HUES6 (cell line): ENCODE results near the gene NRM.
"Not testable (repeated sequence)": the region's sequence is repeated elsewhere in the genome, so short reads cannot be mapped to it uniquely, and the experiment has no call there.

Source experiments
- H3K27ac ChIP-seq: 2 replicates; pipeline ENCODE4 v1.7.0; 2013; ENCODE audit warnings: low read depth, mild to moderate bottlenecking, low read length, inconsistent platforms
- H3K27me3 ChIP-seq: 2 replicates; pipeline ENCODE4 v1.6.1; 2013; ENCODE audit warnings: low read length; ENCODE audit not compliant: control insufficient read depth, insufficient read depth
- H3K36me3 ChIP-seq: 2 replicates; pipeline ENCODE4 v1.6.1; 2013; ENCODE audit warnings: low read length; ENCODE audit not compliant: control insufficient read depth, insufficient read depth
- H3K4me1 ChIP-seq: 2 replicates; pipeline ENCODE4 v1.6.1; 2013; ENCODE audit warnings: low read length; ENCODE audit not compliant: control insufficient read depth, insufficient read depth
- H3K4me3 ChIP-seq: 2 replicates; pipeline ENCODE4 v1.5.1; 2013; ENCODE audit warnings: low read depth, low read length
- H3K9ac ChIP-seq: one replicate; pipeline ENCODE4 v1.6.1; 2013; ENCODE audit warnings: mild to moderate bottlenecking, low read length
- H3K9me3 ChIP-seq: 2 replicates; pipeline ENCODE4 v1.6.1; 2013; ENCODE audit warnings: low read depth, low read length; ENCODE audit not compliant: control insufficient read depth, insufficient read depth

The NRM gene

GRCh38 chr6:30717845-30718720 is 27.3 kb upstream of the NRM start:
- H3K9ac ChIP-seq, result peak overlapping the region; percentile 99
- H3K36me3 ChIP-seq, result peaks cover 40% of the 10 kb centered on the region
- H3K27ac ChIP-seq, result peak overlapping the region; percentile 59; the same call in 1 of the 2 replicates
- not testable (repeated sequence) for H3K9me3 ChIP-seq, H3K27me3 ChIP-seq
- peak overlapping the region; percentile 89 for H3K4me3 ChIP-seq
- H3K4me1 ChIP-seq, result peaks cover 15% of the 10 kb centered on the region

- Histone ChIP-seq H3K9me3 (no peaks in the 10 kb centered on the region), H3K27me3 (no peaks in the 10 kb centered on the region), H3K4me1 (peaks cover 12% of the 10 kb centered on the region), H3K4me3 (peak within 1 kb of the TSS; percentile 89), H3K27ac (peak within 1 kb of the TSS; percentile 88; the same call in 1 of the 2 replicates), H3K36me3 (peaks cover 40% of the 10 kb centered on the region), H3K9ac (peak within 1 kb of the TSS; percentile 97)
Measured at GRCh38 chr6:30717129-30717844, 26.5 kb upstream of the NRM start, which contains the start of gene MDC1. Gene MDC1 (minus strand): TSS chr6:30717281. CDS start chr6:30715175, 2,106 bp downstream.

- Histone ChIP-seq H3K9ac (peak overlapping the region; percentile 97), H3K27me3 (no peaks in the 10 kb centered on the region), H3K36me3 (peaks cover 41% of the 10 kb centered on the region), H3K27ac (peak overlapping the region; percentile 88; the same call in 1 of the 2 replicates), H3K4me1 (peaks cover 12% of the 10 kb centered on the region), H3K4me3 (peak overlapping the region; percentile 89), H3K9me3 (no peaks in the 10 kb centered on the region)
Measured at GRCh38 chr6:30716879-30717128, 26.0 kb upstream of the NRM start.

- Histone ChIP-seq H3K36me3 (peaks cover 60% of the 10 kb centered on the region), H3K4me3 (no peak overlapping the region), H3K27ac (no peak overlapping the region), H3K9ac (no peak overlapping the region), H3K27me3 (no peaks in the 10 kb centered on the region), H3K9me3 (no peaks in the 10 kb centered on the region), H3K4me1 (peaks cover 7% of the 10 kb centered on the region)
Measured at GRCh38 chr6:30714263-30714662, 23.5 kb upstream of the NRM start.

- Histone ChIP-seq H3K9ac (no peak overlapping the region), H3K36me3 (peaks cover 76% of the 10 kb centered on the region), H3K27ac (no peak overlapping the region), H3K9me3 (no peaks in the 10 kb centered on the region), H3K4me1 (peaks cover 4% of the 10 kb centered on the region; the same call in 1 of the 2 replicates), H3K4me3 (no peak overlapping the region), H3K27me3 (no peaks in the 10 kb centered on the region)
Measured at GRCh38 chr6:30712441-30712945, 21.7 kb upstream of the NRM start.

GRCh38 chr6:30711758-30712380 is 21.1 kb upstream of the NRM start:
- peaks cover 83% of the 10 kb centered on the region for H3K36me3 ChIP-seq
- H3K27me3 ChIP-seq, result no peaks in the 10 kb centered on the region
- H3K27ac ChIP-seq, result no peak overlapping the region
- H3K4me1 ChIP-seq, result peaks cover 4% of the 10 kb centered on the region; the same call in 1 of the 2 replicates
- no peak overlapping the region for H3K4me3 ChIP-seq
- no peak overlapping the region for H3K9ac ChIP-seq
- no peaks in the 10 kb centered on the region for H3K9me3 ChIP-seq

- Histone ChIP-seq H3K27me3 (no peaks in the 10 kb centered on the region), H3K4me1 (no peaks in the 10 kb centered on the region; the same call in 1 of the 2 replicates), H3K4me3 (no peak overlapping the region), H3K27ac (no peak overlapping the region), H3K36me3 (peaks cover 94% of the 10 kb centered on the region), H3K9me3 (no peaks in the 10 kb centered on the region), H3K9ac (no peak overlapping the region)
Measured at GRCh38 chr6:30709101-30709868, 18.5 kb upstream of the NRM start.

- Histone ChIP-seq H3K9me3 (no peaks in the 10 kb centered on the region), H3K36me3 (peaks cover 94% of the 10 kb centered on the region), H3K27ac (no peak overlapping the region), H3K4me1 (no peaks in the 10 kb centered on the region; the same call in 1 of the 2 replicates), H3K27me3 (no peaks in the 10 kb centered on the region), H3K4me3 (no peak overlapping the region), H3K9ac (no peak overlapping the region)
Measured at GRCh38 chr6:30707281-30707850, 16.6 kb upstream of the NRM start.

- H3K36me3 ChIP-seq, result peaks cover 85% of the 10 kb centered on the region
- no peak overlapping the region for H3K9ac ChIP-seq
- H3K4me1 ChIP-seq, result no peaks in the 10 kb centered on the region; the same call in 1 of the 2 replicates
- no peak overlapping the region for H3K4me3 ChIP-seq
- no peak overlapping the region for H3K27ac ChIP-seq
- H3K9me3 ChIP-seq, result no peaks in the 10 kb centered on the region
- no peaks in the 10 kb centered on the region for H3K27me3 ChIP-seq
Measured at GRCh38 chr6:30705620-30706019, 14.8 kb upstream of the NRM start.

- Histone ChIP-seq H3K4me1 (no peaks in the 10 kb centered on the region; the same call in 1 of the 2 replicates), H3K4me3 (no peak overlapping the region), H3K36me3 (peaks cover 83% of the 10 kb centered on the region), H3K27ac (no peak overlapping the region), H3K9ac (no peak overlapping the region), H3K27me3 (no peaks in the 10 kb centered on the region), H3K9me3 (no peaks in the 10 kb centered on the region)
Measured at GRCh38 chr6:30703821-30704220, 13.0 kb upstream of the NRM start.
